IMR-90 (cell line): ENCODE results near the gene PTS. TPM values are rescaled to one million over a fixed set of nuclear protein-coding genes. Genes with fewer than 3 reads are reported as not detected.

ENCODE experiments used
- ATAC-seq: fragments of 200-7000 bp; cut with Tn5 transposase; 2 replicates; pipeline ENCODE4 v1.9.1; 2020; ENCODE audit warnings: low read depth, mild to moderate bottlenecking, moderate library complexity
- BruUV-seq: library from RNA; stranded (reverse); fragments of 400-500 nt; replicated peaks from 2 replicates; lab custom pipeline; 2021; lab: Mats Ljungman, UMichigan
- CTCF ChIA-PET: fragments of 300-600 bp; formaldehyde crosslinking; extraction: SDS; loops from one replicate; lab custom pipeline; 2021; ENCODE audit warnings: antibody characterized with exemption; lab: Yijun Ruan, JAX
- POLR2A ChIA-PET: fragments of 300-600 bp; sonication (Branson Sonifier 250); formaldehyde crosslinking; loops from one replicate; lab custom pipeline; 2022; ENCODE audit warnings: antibody characterized with exemption; ENCODE audit not compliant: unreplicated experiment; lab: Charles Lee
- DNase-seq: peaks from one replicate; pipeline ENCODE4 v3.0.0; 2013
- H2AFZ ChIP-seq: replicated peaks from 2 replicates; pipeline ENCODE3; 2013; ENCODE audit warnings: low read length, mild to moderate bottlenecking; ENCODE audit not compliant: poor library complexity
- H2AK5ac ChIP-seq: 2 replicates; pipeline ENCODE4 v1.6.1; 2013; ENCODE audit warnings: low read depth, low read length, inconsistent platforms
- H2AK9ac ChIP-seq: replicated peaks from 2 replicates; pipeline ENCODE3; 2013; ENCODE audit warnings: mild to moderate bottlenecking, low read depth, low read length, moderate library complexity; ENCODE audit not compliant: poor library complexity
- H2BK120ac ChIP-seq: 2 replicates; pipeline ENCODE4 v1.6.1; 2013; ENCODE audit warnings: low read depth, low read length, inconsistent platforms
- H2BK15ac ChIP-seq: 3 replicates; pipeline ENCODE4 v1.6.1; 2013; ENCODE audit warnings: low read depth, low read length, inconsistent platforms
- H2BK20ac ChIP-seq: 2 replicates; pipeline ENCODE4 v1.6.1; 2013; ENCODE audit warnings: low read depth, mild to moderate bottlenecking, inconsistent platforms, low read length, moderate library complexity
- H2BK5ac ChIP-seq: 2 replicates; pipeline ENCODE4 v1.6.1; 2013; ENCODE audit warnings: mild to moderate bottlenecking, low read depth, low read length, inconsistent platforms; ENCODE audit not compliant: poor library complexity, severe bottlenecking
- H3K14ac ChIP-seq: replicated peaks from 2 replicates; pipeline ENCODE4 v1.6.1; 2013; ENCODE audit warnings: low read depth, low read length, inconsistent platforms
- H3K18ac ChIP-seq: 2 replicates; pipeline ENCODE4 v1.6.1; 2013; ENCODE audit warnings: low read depth, low read length, control low read depth
- H3K23ac ChIP-seq: 2 replicates; pipeline ENCODE4 v1.6.1; 2013; ENCODE audit warnings: low read depth, low read length, inconsistent platforms
- H3K27ac ChIP-seq: 2 replicates; pipeline ENCODE4 v1.5.1; 2013; ENCODE audit warnings: mild to moderate bottlenecking, control low read depth, low read length; ENCODE audit not compliant: insufficient read depth
- H3K27me3 ChIP-seq: 2 replicates; pipeline ENCODE4 v1.6.1; 2013; ENCODE audit warnings: low read length; ENCODE audit not compliant: control insufficient read depth, insufficient read depth
- H3K36me3 ChIP-seq: 2 replicates; pipeline ENCODE4 v1.6.1; 2013; ENCODE audit warnings: low read length, mixed read lengths; ENCODE audit not compliant: control insufficient read depth, insufficient read depth
- H3K4ac ChIP-seq: 2 replicates; pipeline ENCODE4 v1.6.1; 2013; ENCODE audit warnings: low read depth, low read length, inconsistent platforms
- H3K4me1 ChIP-seq: 2 replicates; pipeline ENCODE4 v1.6.1; 2013; ENCODE audit warnings: low read length, mixed read lengths; ENCODE audit not compliant: control insufficient read depth, insufficient read depth
- H3K4me2 ChIP-seq: 2 replicates; pipeline ENCODE4 v1.6.1; 2013; ENCODE audit warnings: low read depth, mild to moderate bottlenecking, control low read depth, low read length, moderate library complexity
- H3K4me3 ChIP-seq: 2 replicates; pipeline ENCODE4 v1.5.1; 2013; ENCODE audit warnings: low read depth, mild to moderate bottlenecking, control low read depth, low read length, moderate library complexity; ENCODE audit not compliant: insufficient read depth
- H3K56ac ChIP-seq: 2 replicates; pipeline ENCODE4 v1.6.1; 2013; ENCODE audit warnings: low read length, inconsistent platforms; ENCODE audit not compliant: insufficient read depth; ENCODE audit errors: extremely low read depth
- H3K79me1 ChIP-seq, 2 experiments: 2 replicates each; pipeline ENCODE4 v1.6.1; 2013; ENCODE audit warnings: low read length in 2 of 2, inconsistent platforms in 1 of 2, low read depth in 1 of 2
- H3K9ac ChIP-seq: 2 replicates; pipeline ENCODE4 v1.6.1; 2013; ENCODE audit warnings: low read depth, low read length, control low read depth
- H3K9me1 ChIP-seq: 2 replicates; pipeline ENCODE4 v1.6.1; 2013; ENCODE audit warnings: low read length, inconsistent platforms; ENCODE audit not compliant: insufficient read depth
- H3K9me3 ChIP-seq: 2 replicates; pipeline ENCODE4 v1.6.1; 2013; ENCODE audit warnings: low read length; ENCODE audit not compliant: control insufficient read depth, insufficient read depth
- H4K20me1 ChIP-seq: 2 replicates; pipeline ENCODE4 v1.6.1; 2013; ENCODE audit warnings: low read length, inconsistent platforms; ENCODE audit not compliant: insufficient read depth
- H4K5ac ChIP-seq: 2 replicates; pipeline ENCODE4 v1.6.1; 2013; ENCODE audit warnings: mild to moderate bottlenecking, low read depth, low read length, control low read depth
- H4K8ac ChIP-seq, 2 experiments: 2 replicates each; pipeline ENCODE4 v1.6.1; 2013; ENCODE audit warnings: low read depth in 2 of 2, low read length in 2 of 2, control low read depth in 1 of 2, inconsistent platforms in 1 of 2
- H4K91ac ChIP-seq: 2 replicates; pipeline ENCODE4 v1.6.1; 2013; ENCODE audit warnings: low read depth, low read length, inconsistent platforms; ENCODE audit not compliant: insufficient read depth
- BHLHE40 ChIP-seq: fragments of 150-350 bp; IDR thresholded peaks from 2 replicates; pipeline ENCODE4 v1.6.1; 2016; ENCODE audit warnings: mild to moderate bottlenecking, low read depth, low read length
- CEBPB ChIP-seq: IDR thresholded peaks from 2 replicates; pipeline ENCODE4 v1.6.1; 2012; ENCODE audit warnings: low read depth, low read length, improper control_type of control experiment
- CHD1 ChIP-seq: IDR thresholded peaks from 2 replicates; pipeline ENCODE4 v1.6.1; 2012; ENCODE audit warnings: low read depth, low read length, improper control_type of control experiment
- ELK1 ChIP-seq: fragments of 150-350 bp; IDR thresholded peaks from 2 replicates; pipeline ENCODE4 v1.6.1; 2016; ENCODE audit warnings: low read depth, mild to moderate bottlenecking, low read length, moderate library complexity, borderline replicate concordance
- MAZ ChIP-seq: IDR thresholded peaks from 2 replicates; pipeline ENCODE4 v1.6.1; 2012; ENCODE audit warnings: low read depth, mild to moderate bottlenecking, low read length, improper control_type of control experiment, moderate library complexity, borderline replicate concordance
- RFX5 ChIP-seq: IDR thresholded peaks from 2 replicates; pipeline ENCODE4 v1.8.0; 2012; ENCODE audit warnings: low read depth, mild to moderate bottlenecking, low read length, moderate library complexity
- USF2 ChIP-seq: fragments of 150-350 bp; IDR thresholded peaks from 2 replicates; pipeline ENCODE4 v1.6.1; 2017; ENCODE audit warnings: mild to moderate bottlenecking, antibody characterized with exemption, low read length, low read depth
- WGBS, 2 experiments: methylation state at CpG; one replicate each; pipeline versions ENCODE4 v1.1.5 to v1.1.7; 2013; ENCODE audit warnings: missing lambda C conversion rate in 2 of 2; ENCODE audit not compliant: insufficient read length in 1 of 2; ENCODE audit errors: extremely low coverage in 2 of 2; 5-methylcytosine and 5-hydroxymethylcytosine counted together
- dilution Hi-C: fragments of 300-500 bp; cut with HindIII; formaldehyde crosslinking; loops from one replicate; pipeline ENCODE4 v1.14.3; 2018; ENCODE audit warnings: low sequenced_read_pairs; ENCODE audit not compliant: unreplicated experiment
- in situ Hi-C: fragments of 300-500 bp; cut with MboI; formaldehyde crosslinking; loops from 3 replicates; pipeline ENCODE4 v1.14.3; 2019; ENCODE audit warnings: low sequenced_read_pairs, inconsistent platforms, mixed read lengths
- intact Hi-C: fragments of 100-400 bp; cut with micrococcal nuclease; formaldehyde crosslinking; loops from 2 replicates; pipeline ENCODE4 v1.10.0; 2022
- polyA plus RNA-seq, 3 experiments: library from polyadenylated mRNA; depleted of rRNA; stranded (reverse); fragments of >200 nt; gene quantifications; 2 replicates each; pipeline ENCODE4 v1.2.3, GENCODE V29; 2012; ENCODE audit warnings: low replicate concordance in 1 of 3
- total RNA-seq: library from RNA; depleted of rRNA; stranded (reverse); fragments of >200 nt; gene quantifications from 2 replicates; pipeline ENCODE4 v1.2.3, GENCODE V29; 2012

The PTS gene
- total and polyA plus RNA-seq, 2 of the 4 experiments (the other 2 are of a cell fraction), result 21.0 to 51.8 TPM

DNA sequence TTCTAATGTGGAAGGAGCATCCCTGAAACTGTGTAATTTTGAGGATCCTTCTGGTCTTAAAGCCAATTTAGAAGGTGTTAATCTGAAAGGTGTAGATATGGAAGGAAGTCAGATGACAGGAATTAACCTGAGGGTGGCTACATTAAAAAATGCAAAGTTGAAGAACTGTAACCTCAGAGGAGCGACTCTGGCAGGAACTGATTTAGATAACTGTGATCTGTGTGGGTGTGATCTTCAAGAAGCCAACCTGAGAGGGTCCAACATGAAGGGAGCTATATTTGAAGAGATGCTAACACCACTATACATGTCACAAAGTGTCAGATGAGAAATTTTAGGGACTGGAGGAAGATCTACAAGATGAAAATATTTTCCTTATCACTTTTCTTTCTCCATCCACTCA is 43.4 kb upstream of the PTS start:
- Histone ChIP-seq H4K5ac (no peak overlapping the region), H3K4ac (no peak overlapping the region), H3K18ac (no peak overlapping the region), H3K79me1 (no peaks in the 10 kb centered on the region), H2AK9ac (no peak overlapping the region), H3K56ac (no peak overlapping the region), H3K9me1 (no peaks in the 10 kb centered on the region), H4K91ac (no peak overlapping the region), H3K36me3 (no peaks in the 10 kb centered on the region), H3K23ac (no peak overlapping the region), H3K27me3 (peaks cover 3% of the 10 kb centered on the region; the same call in 1 of the 2 replicates), H3K4me2 (no peak overlapping the region), H3K9me3 (no peaks in the 10 kb centered on the region), H2BK5ac (no peak overlapping the region), H2BK15ac (no peak overlapping the region), H3K4me1 (peaks cover 3% of the 10 kb centered on the region; the same call in 1 of the 2 replicates), H2BK20ac (no peak overlapping the region), H3K27ac (no peak overlapping the region), H3K14ac (no peak overlapping the region), H2AK5ac (no peak overlapping the region), H4K20me1 (no peaks in the 10 kb centered on the region), H3K4me3 (no peak overlapping the region), H4K8ac (no peak overlapping the region), H2BK120ac (no peak overlapping the region), H2AFZ (no peak overlapping the region), H3K9ac (no peak overlapping the region)
- CTCF ChIA-PET, result no interaction called here
- TF ChIP-seq CHD1 (no peak), BHLHE40 (no peak), CEBPB (no peak), RFX5 (no peak), USF2 (no peak), MAZ (no peak), ELK1 (no peak)
- WGBS, 2 experiments, result 60% methylated on average over 1 of the region's 1 CpG; no CpG with 5 or more reads in 1 of the 2 experiments
- ATAC-seq (no peak), DNase-seq (no peak)
- POLR2A ChIA-PET, result no interaction called here
- dilution Hi-C loops, result no loop called here
- in situ Hi-C loops, result no loop called here
- BruUV-seq, result no TSS peak
- intact Hi-C loops, result no loop called here
